Nephron (organoid): ENCODE data around the gene USP38.
A peak's percentile ranks its signal among the peaks of the same experiment; 100 is the strongest.

Experiments used
- H3K27ac Mint-ChIP-seq, 3 experiments: 2 replicates each; pipeline ENCODE4 v1.8.0; 2020; ENCODE audit warnings: mixed read lengths in 3 of 3, mild to moderate bottlenecking in 2 of 3, moderate library complexity in 1 of 3
- H3K27me3 Mint-ChIP-seq: 2 replicates; pipeline ENCODE4 v1.8.0; 2021; ENCODE audit warnings: low read depth, mild to moderate bottlenecking, moderate library complexity, mixed read lengths
- H3K36me3 Mint-ChIP-seq: 2 replicates; pipeline ENCODE4 v1.8.0; 2020; ENCODE audit warnings: low read depth, mixed read lengths
- H3K4me1 Mint-ChIP-seq: 2 replicates; pipeline ENCODE4 v1.8.0; 2020; ENCODE audit warnings: mixed read lengths
- H3K4me3 Mint-ChIP-seq, 3 experiments: 2 replicates each; pipeline ENCODE4 v1.8.0; 2020; ENCODE audit warnings: mild to moderate bottlenecking in 3 of 3, mixed read lengths in 3 of 3, moderate library complexity in 2 of 3
- H3K9me3 Mint-ChIP-seq: 2 replicates; pipeline ENCODE4 v1.8.0; 2020; ENCODE audit warnings: mixed read lengths
- CTCF ChIP-seq, 3 experiments: fragments of 200-600 bp; sonication (generic); IDR thresholded peaks; one replicate each; pipeline ENCODE4 v1.5.0; 2021; ENCODE audit warnings: antibody characterized with exemption in 3 of 3; ENCODE audit not compliant: unreplicated experiment in 3 of 3

USP38 gene

GRCh38 chr4:143178923-143179322 lies 5.8 kb upstream of the USP38 start:
- no peak overlapping the region for H3K4me3 Mint-ChIP-seq
- no peak for TF ChIP-seq CTCF (IDR thresholded peaks at IDR 0.05; ENCODE audit: unreplicated experiment in 3 of 3)
- peaks cover 51% of the 10 kb centered on the region for H3K9me3 Mint-ChIP-seq
- no peak overlapping the region for H3K27ac Mint-ChIP-seq
- peaks cover 29% of the 10 kb centered on the region for H3K36me3 Mint-ChIP-seq
- peaks cover 6% of the 10 kb centered on the region for H3K4me1 Mint-ChIP-seq
- no peaks in the 10 kb centered on the region for H3K27me3 Mint-ChIP-seq

GRCh38 chr4:143183513-143184216 lies 1.1 kb upstream of the USP38 start:
- Mint-ChIP-seq H3K4me3 (peak overlapping the region; percentile 91 to 98 (median 91)), H3K4me1 (peaks cover 28% of the 10 kb centered on the region), H3K27ac (peak overlapping the region; percentile 95 to 98 (median 97)), H3K27me3 (no peaks in the 10 kb centered on the region), H3K9me3 (peaks cover 23% of the 10 kb centered on the region), H3K36me3 (peaks cover 10% of the 10 kb centered on the region)
- TF ChIP-seq CTCF (IDR thresholded peaks at IDR 0.05; ENCODE audit: unreplicated experiment in 3 of 3): no peak

- TF ChIP-seq CTCF (IDR thresholded peaks at IDR 0.05; ENCODE audit: unreplicated experiment in 3 of 3): no peak
- H3K36me3 Mint-ChIP-seq: peaks cover 9% of the 10 kb centered on the region
- peak overlapping the region; percentile 91 to 98 (median 91) for H3K4me3 Mint-ChIP-seq
- H3K4me1 Mint-ChIP-seq: peaks cover 33% of the 10 kb centered on the region
- no peaks in the 10 kb centered on the region for H3K27me3 Mint-ChIP-seq
- H3K9me3 Mint-ChIP-seq: peaks cover 18% of the 10 kb centered on the region
- H3K27ac Mint-ChIP-seq: peak overlapping the region; percentile 95 to 98 (median 97)
These were observed 557 bp upstream of the USP38 start for GRCh38 chr4:143184217-143184502.

- H3K4me3 Mint-ChIP-seq: peak overlapping the region; percentile 91 to 98 (median 95)
- H3K27me3 Mint-ChIP-seq: no peaks in the 10 kb centered on the region
- H3K9me3 Mint-ChIP-seq: peaks cover 6% of the 10 kb centered on the region
- no peak for TF ChIP-seq CTCF (IDR thresholded peaks at IDR 0.05; ENCODE audit: unreplicated experiment in 3 of 3)
- peaks cover 15% of the 10 kb centered on the region for H3K36me3 Mint-ChIP-seq
- H3K4me1 Mint-ChIP-seq: peaks cover 45% of the 10 kb centered on the region
- peak overlapping the region; percentile 82 to 95 (median 95) for H3K27ac Mint-ChIP-seq
These were observed 763 bp downstream of the USP38 start for GRCh38 chr4:143185253-143186107.

- Mint-ChIP-seq H3K27me3 (no peaks in the 10 kb centered on the region), H3K4me3 (peak overlapping the region; percentile 91 to 98 (median 95)), H3K9me3 (no peaks in the 10 kb centered on the region), H3K27ac (peak overlapping the region; percentile 82 to 95 (median 95)), H3K4me1 (peaks cover 50% of the 10 kb centered on the region), H3K36me3 (peaks cover 22% of the 10 kb centered on the region)
- TF ChIP-seq CTCF (IDR thresholded peaks at IDR 0.05; ENCODE audit: unreplicated experiment in 3 of 3): no peak
These were observed 1.5 kb downstream of the USP38 start for GRCh38 chr4:143186212-143186611.
